Mucosa of stomach (tissue), 1 donor: ENCODE measurements around the gene DPH2.

Experiments used
- H3K27me3 ChIP-seq: one replicate; pipeline ENCODE4 v1.7.0; 2013; ENCODE audit warnings: mild to moderate bottlenecking, low read length; ENCODE audit not compliant: control insufficient read depth, insufficient read depth
- H3K36me3 ChIP-seq: one replicate; pipeline ENCODE4 v1.7.0; 2013; ENCODE audit warnings: low read length; ENCODE audit not compliant: control insufficient read depth, insufficient read depth
- H3K4me1 ChIP-seq: one replicate; pipeline ENCODE4 v1.7.0; 2013; ENCODE audit warnings: mild to moderate bottlenecking, low read length; ENCODE audit not compliant: control insufficient read depth, insufficient read depth
- H3K4me3 ChIP-seq: one replicate; pipeline ENCODE4 v1.7.0; 2013; ENCODE audit warnings: low read length
- H3K9ac ChIP-seq: one replicate; pipeline ENCODE4 v1.7.0; 2013; ENCODE audit warnings: mild to moderate bottlenecking, low read length, moderate library complexity
- H3K9me3 ChIP-seq: one replicate; pipeline ENCODE4 v1.7.0; 2013; ENCODE audit warnings: mild to moderate bottlenecking, low read length, moderate library complexity; ENCODE audit not compliant: control insufficient read depth
- donor health status: Pancreatic carcinoma.

DPH2 gene

GRCh38 chr1:43934986-43935324, 34.9 kb upstream of the DPH2 start:
- H3K4me3 ChIP-seq = no peak overlapping the region
- H3K36me3 ChIP-seq = no peaks in the 10 kb centered on the region
- H3K27me3 ChIP-seq = peaks cover 34% of the 10 kb centered on the region
- peak overlapping the region; percentile 22 for H3K9ac ChIP-seq
- H3K9me3 ChIP-seq = no peaks in the 10 kb centered on the region
- peaks cover 33% of the 10 kb centered on the region for H3K4me1 ChIP-seq

GRCh38 chr1:43935711-43936427, 33.9 kb upstream of the DPH2 start:
- no peaks in the 10 kb centered on the region for H3K36me3 ChIP-seq
- H3K9me3 ChIP-seq = no peaks in the 10 kb centered on the region
- no peak overlapping the region for H3K4me3 ChIP-seq
- peaks cover 34% of the 10 kb centered on the region for H3K27me3 ChIP-seq
- peaks cover 33% of the 10 kb centered on the region for H3K4me1 ChIP-seq
- H3K9ac ChIP-seq = no peak overlapping the region

- H3K36me3 ChIP-seq = no peaks in the 10 kb centered on the region
- peaks cover 33% of the 10 kb centered on the region for H3K4me1 ChIP-seq
- no peak overlapping the region for H3K4me3 ChIP-seq
- H3K9ac ChIP-seq = peak overlapping the region; percentile 25
- H3K9me3 ChIP-seq = no peaks in the 10 kb centered on the region
- H3K27me3 ChIP-seq = peaks cover 34% of the 10 kb centered on the region
Measured at GRCh38 chr1:43936431-43937151, 33.2 kb upstream of the DPH2 start.

GRCh38 chr1:43937179-43937865, 32.5 kb upstream of the DPH2 start:
- Histone ChIP-seq H3K4me1 (peaks cover 33% of the 10 kb centered on the region), H3K4me3 (no peak overlapping the region), H3K36me3 (no peaks in the 10 kb centered on the region), H3K27me3 (peaks cover 31% of the 10 kb centered on the region), H3K9ac (peak overlapping the region; percentile 25), H3K9me3 (no peaks in the 10 kb centered on the region)

GRCh38 chr1:43938383-43938782, 31.4 kb upstream of the DPH2 start:
- Histone ChIP-seq H3K4me1 (peaks cover 29% of the 10 kb centered on the region), H3K4me3 (no peak overlapping the region), H3K36me3 (no peaks in the 10 kb centered on the region), H3K27me3 (peaks cover 20% of the 10 kb centered on the region), H3K9me3 (no peaks in the 10 kb centered on the region), H3K9ac (no peak overlapping the region)

- Histone ChIP-seq H3K9ac (no peak overlapping the region), H3K9me3 (no peaks in the 10 kb centered on the region), H3K4me1 (peaks cover 22% of the 10 kb centered on the region), H3K27me3 (peaks cover 14% of the 10 kb centered on the region), H3K4me3 (no peak overlapping the region), H3K36me3 (no peaks in the 10 kb centered on the region)
Measured at GRCh38 chr1:43938892-43939587, 30.8 kb upstream of the DPH2 start.

- Histone ChIP-seq H3K4me3 (no peak overlapping the region), H3K36me3 (no peaks in the 10 kb centered on the region), H3K27me3 (no peaks in the 10 kb centered on the region), H3K9me3 (no peaks in the 10 kb centered on the region), H3K4me1 (peaks cover 2% of the 10 kb centered on the region), H3K9ac (no peak overlapping the region)
Measured at GRCh38 chr1:43942411-43942810, 27.4 kb upstream of the DPH2 start.

GRCh38 chr1:43944860-43945259, 24.9 kb upstream of the DPH2 start:
- Histone ChIP-seq H3K9me3 (no peaks in the 10 kb centered on the region), H3K36me3 (no peaks in the 10 kb centered on the region), H3K4me3 (no peak overlapping the region), H3K4me1 (peaks cover 12% of the 10 kb centered on the region), H3K9ac (no peak overlapping the region), H3K27me3 (no peaks in the 10 kb centered on the region)

- Histone ChIP-seq H3K4me1 (peaks cover 12% of the 10 kb centered on the region), H3K27me3 (no peaks in the 10 kb centered on the region), H3K4me3 (peak overlapping the region; percentile 24), H3K9ac (peak overlapping the region; percentile 61), H3K9me3 (no peaks in the 10 kb centered on the region), H3K36me3 (no peaks in the 10 kb centered on the region)
Measured at GRCh38 chr1:43945674-43946235, 24.1 kb upstream of the DPH2 start.

- Histone ChIP-seq H3K36me3 (no peaks in the 10 kb centered on the region), H3K9ac (peak within 1 kb of the TSS; percentile 89), H3K4me3 (peak within 1 kb of the TSS; percentile 53), H3K9me3 (no peaks in the 10 kb centered on the region), H3K4me1 (peaks cover 12% of the 10 kb centered on the region), H3K27me3 (no peaks in the 10 kb centered on the region)
Measured at GRCh38 chr1:43946236-43947060, 23.4 kb upstream of the DPH2 start, which contains the start of gene IPO13. Gene IPO13 (plus strand): TSS chr1:43946950. CDS start chr1:43947601, 651 bp downstream.
